Activated CD4-positive, alpha-beta memory T cell treated with anti-CD3 and anti-CD28 coated beads for 36 hours (primary cell): ENCODE results near the gene BCL11A. TPM values are rescaled to one million over a fixed set of nuclear protein-coding genes. Genes with fewer than 3 reads are reported as not detected.

ENCODE experiments used
- CTCF ChIA-PET: fragments of 350-600 bp; sonication (Branson Sonifier 250); formaldehyde crosslinking; loops from one replicate; lab custom pipeline; 2021; ENCODE audit warnings: antibody characterized with exemption, inconsistent platforms; lab: Charles Lee
- POLR2A ChIA-PET: fragments of 350-600 bp; sonication (Branson Sonifier 250); formaldehyde crosslinking; loops from one replicate; lab custom pipeline; 2021; ENCODE audit warnings: antibody characterized with exemption; lab: Charles Lee
- DNase-seq: peaks from one replicate; pipeline ENCODE4 v3.0.0-alpha.2; 2020
- H3K27ac Mint-ChIP-seq: one replicate; pipeline ENCODE4 v1.8.0; 2021; ENCODE audit warnings: mixed read lengths
- H3K27me3 Mint-ChIP-seq: one replicate; pipeline ENCODE4 v1.8.0; 2021; ENCODE audit warnings: mixed read lengths
- H3K36me3 Mint-ChIP-seq: one replicate; pipeline ENCODE4 v1.8.0; 2021; ENCODE audit warnings: mixed read lengths
- H3K4me1 Mint-ChIP-seq: one replicate; pipeline ENCODE4 v1.8.0; 2021; ENCODE audit warnings: low read depth, mixed read lengths
- H3K4me3 Mint-ChIP-seq: one replicate; pipeline ENCODE4 v1.8.0; 2021; ENCODE audit warnings: mild to moderate bottlenecking, mixed read lengths
- H3K9me3 Mint-ChIP-seq: one replicate; pipeline ENCODE4 v1.8.0; 2021; ENCODE audit warnings: mixed read lengths
- intact Hi-C: fragments of 100-400 bp; cut with micrococcal nuclease; formaldehyde crosslinking; loops from one replicate; pipeline ENCODE4 v1.15.1; 2023
- total RNA-seq, 2 experiments: library from RNA; stranded (reverse); gene quantifications; one replicate each; pipeline ENCODE4 v1.2.3, GENCODE V29; 2021

Gene BCL11A
- total RNA-seq, 2 experiments from 2014 or later: not detected

GRCh38 chr2:60472663-60473289 lies 80.7 kb downstream of the BCL11A start:
- Mint-ChIP-seq H3K9me3 (no peaks in the 10 kb centered on the region), H3K36me3 (no peaks in the 10 kb centered on the region), H3K4me3 (no peak overlapping the region), H3K4me1 (no peaks in the 10 kb centered on the region), H3K27ac (no peak overlapping the region), H3K27me3 (no peaks in the 10 kb centered on the region)
- intact Hi-C loops: no loop called here
- POLR2A ChIA-PET: no interaction called here
- CTCF ChIA-PET: no interaction called here
- DNase-seq: no peak

GRCh38 chr2:60472041-60472440 lies 81.4 kb downstream of the BCL11A start:
- Mint-ChIP-seq H3K27ac (no peak overlapping the region), H3K9me3 (no peaks in the 10 kb centered on the region), H3K4me3 (no peak overlapping the region), H3K4me1 (no peaks in the 10 kb centered on the region), H3K36me3 (no peaks in the 10 kb centered on the region), H3K27me3 (no peaks in the 10 kb centered on the region)
- POLR2A ChIA-PET: no interaction called here
- intact Hi-C loops: no loop called here
- DNase-seq: no peak
- CTCF ChIA-PET: no interaction called here

GRCh38 chr2:60470340-60470739 lies 83.1 kb downstream of the BCL11A start:
- H3K9me3 Mint-ChIP-seq: no peaks in the 10 kb centered on the region
- no peak overlapping the region for H3K4me3 Mint-ChIP-seq

GRCh38 chr2:60469536-60470317 lies 83.7 kb downstream of the BCL11A start:
- H3K4me1 Mint-ChIP-seq: no peaks in the 10 kb centered on the region
- no peaks in the 10 kb centered on the region for H3K9me3 Mint-ChIP-seq
- CTCF ChIA-PET: no interaction called here
- H3K4me3 Mint-ChIP-seq: no peak overlapping the region
- POLR2A ChIA-PET: no interaction called here
- DNase-seq: no peak
- H3K27ac Mint-ChIP-seq: no peak overlapping the region
- no peaks in the 10 kb centered on the region for H3K36me3 Mint-ChIP-seq
- peaks cover under 1% of the 10 kb centered on the region for H3K27me3 Mint-ChIP-seq
- intact Hi-C loops: no loop called here

More at GRCh38 chr2:60470340-60470739, 83.1 kb downstream of the BCL11A start:
- H3K27me3 Mint-ChIP-seq: no peaks in the 10 kb centered on the region
- intact Hi-C loops: no loop called here
- H3K27ac Mint-ChIP-seq: no peak overlapping the region
- H3K4me1 Mint-ChIP-seq: no peaks in the 10 kb centered on the region
- ChIA-PET CTCF (no interaction called here), POLR2A (no interaction called here)
- no peaks in the 10 kb centered on the region for H3K36me3 Mint-ChIP-seq
- no peak for DNase-seq

GRCh38 chr2:60468382-60469085 lies 84.9 kb downstream of the BCL11A start:
- ChIA-PET POLR2A (no interaction called here), CTCF (no interaction called here)
- Mint-ChIP-seq H3K36me3 (no peaks in the 10 kb centered on the region), H3K27me3 (peaks cover 2% of the 10 kb centered on the region), H3K27ac (no peak overlapping the region), H3K4me1 (no peaks in the 10 kb centered on the region), H3K4me3 (no peak overlapping the region), H3K9me3 (no peaks in the 10 kb centered on the region)
- intact Hi-C loops: no loop called here
- no peak for DNase-seq

- POLR2A ChIA-PET: no interaction called here
- intact Hi-C loops: no loop called here
- Mint-ChIP-seq H3K4me1 (no peaks in the 10 kb centered on the region), H3K36me3 (no peaks in the 10 kb centered on the region), H3K4me3 (no peak overlapping the region), H3K27me3 (peaks cover 2% of the 10 kb centered on the region), H3K27ac (no peak overlapping the region), H3K9me3 (no peaks in the 10 kb centered on the region)
- CTCF ChIA-PET: no interaction called here
- no peak for DNase-seq
Observed at GRCh38 chr2:60466161-60466702, 87.2 kb downstream of the BCL11A start.

GRCh38 chr2:60465736-60466135 lies 87.7 kb downstream of the BCL11A start:
- H3K27ac Mint-ChIP-seq: no peak overlapping the region
- H3K36me3 Mint-ChIP-seq: no peaks in the 10 kb centered on the region
- intact Hi-C loops: no loop called here
- H3K4me3 Mint-ChIP-seq: no peak overlapping the region
- no peaks in the 10 kb centered on the region for H3K9me3 Mint-ChIP-seq
- ChIA-PET CTCF (no interaction called here), POLR2A (no interaction called here)
- DNase-seq: no peak
- H3K27me3 Mint-ChIP-seq: peaks cover 2% of the 10 kb centered on the region
- no peaks in the 10 kb centered on the region for H3K4me1 Mint-ChIP-seq

- no peak for DNase-seq
- ChIA-PET CTCF (no interaction called here), POLR2A (no interaction called here)
- Mint-ChIP-seq H3K36me3 (no peaks in the 10 kb centered on the region), H3K27me3 (peaks cover 2% of the 10 kb centered on the region), H3K4me3 (no peak overlapping the region), H3K4me1 (no peaks in the 10 kb centered on the region), H3K9me3 (no peaks in the 10 kb centered on the region), H3K27ac (no peak overlapping the region)
- intact Hi-C loops: no loop called here
Observed at GRCh38 chr2:60463249-60463648, 90.2 kb downstream of the BCL11A start.

GRCh38 chr2:60461421-60462108 lies 91.9 kb downstream of the BCL11A start:
- H3K4me1 Mint-ChIP-seq: no peaks in the 10 kb centered on the region
- no peak for DNase-seq
- no peaks in the 10 kb centered on the region for H3K36me3 Mint-ChIP-seq
- H3K27ac Mint-ChIP-seq: no peak overlapping the region
- POLR2A ChIA-PET: no interaction called here
- CTCF ChIA-PET: no interaction called here
- intact Hi-C loops: no loop called here
- H3K4me3 Mint-ChIP-seq: no peak overlapping the region
- peaks cover 2% of the 10 kb centered on the region for H3K27me3 Mint-ChIP-seq
- H3K9me3 Mint-ChIP-seq: no peaks in the 10 kb centered on the region

- no peaks in the 10 kb centered on the region for H3K4me1 Mint-ChIP-seq
- no peaks in the 10 kb centered on the region for H3K9me3 Mint-ChIP-seq
- intact Hi-C loops: no loop called here
- ChIA-PET CTCF (interaction anchor here (0.5 kb wide), 1 partner anchor 1032 kb away, joined by 4 read pairs; no protein-coding TSS in a partner anchor), POLR2A (no interaction called here)
- H3K36me3 Mint-ChIP-seq: no peaks in the 10 kb centered on the region
- H3K27me3 Mint-ChIP-seq: peaks cover 2% of the 10 kb centered on the region
- DNase-seq: no peak
- no peak overlapping the region for H3K4me3 Mint-ChIP-seq
- no peak overlapping the region for H3K27ac Mint-ChIP-seq
Observed at GRCh38 chr2:60460577-60461420, 92.7 kb downstream of the BCL11A start.

GRCh38 chr2:60459851-60460250 lies 93.6 kb downstream of the BCL11A start:
- ChIA-PET POLR2A (no interaction called here), CTCF (no interaction called here)

More at GRCh38 chr2:60459851-60460250, 93.6 kb downstream of the BCL11A start:
- Mint-ChIP-seq H3K9me3 (no peaks in the 10 kb centered on the region), H3K4me3 (no peak overlapping the region), H3K27me3 (peaks cover 2% of the 10 kb centered on the region), H3K27ac (no peak overlapping the region), H3K36me3 (no peaks in the 10 kb centered on the region), H3K4me1 (no peaks in the 10 kb centered on the region)
- DNase-seq: no peak
- intact Hi-C loops: no loop called here
